CD8-positive, alpha-beta memory T cell (primary cell): ENCODE measurements around the gene CKB. TPM values are rescaled to one million over a fixed set of nuclear protein-coding genes. Genes with fewer than 3 reads are reported as not detected.
"Not testable (repeated sequence)": the region's sequence is repeated elsewhere in the genome, so short reads cannot be mapped to it uniquely, and the experiment has no call there.

Experiments used
- CTCF ChIA-PET: fragments of 350-600 bp; sonication (Branson Sonifier 250); formaldehyde crosslinking; loops from one replicate; lab custom pipeline; 2021; ENCODE audit warnings: antibody characterized with exemption; lab: Charles Lee
- POLR2A ChIA-PET: fragments of 350-600 bp; sonication (Branson Sonifier 250); formaldehyde crosslinking; loops from one replicate; lab custom pipeline; 2021; ENCODE audit warnings: antibody characterized with exemption; lab: Charles Lee
- DNase-seq, 5 donors: peaks; one replicate each; pipeline versions ENCODE4 v3.0.0 to v3.0.0-alpha.2; 2020 to 2022; ENCODE audit warnings: mixed read lengths in 1 of 5
- H3K27ac ChIP-seq: one replicate; pipeline ENCODE4 v1.7.0; 2013; ENCODE audit warnings: low read depth, mild to moderate bottlenecking, low read length, moderate library complexity
- H3K27me3 ChIP-seq: 2 replicates; pipeline ENCODE4 v1.7.0; 2013; ENCODE audit warnings: low read length, mild to moderate bottlenecking; ENCODE audit not compliant: insufficient read depth, poor library complexity, severe bottlenecking
- H3K36me3 ChIP-seq: 2 replicates; pipeline ENCODE4 v1.7.0; 2013; ENCODE audit warnings: mild to moderate bottlenecking, low read length, moderate library complexity; ENCODE audit not compliant: insufficient read depth
- H3K4me1 ChIP-seq: 2 replicates; pipeline ENCODE4 v1.7.0; 2013; ENCODE audit warnings: mild to moderate bottlenecking, low read length, moderate library complexity; ENCODE audit not compliant: insufficient read depth
- H3K4me3 ChIP-seq: 2 replicates; pipeline ENCODE4 v1.7.0; 2013; ENCODE audit warnings: mild to moderate bottlenecking, low read length
- H3K9me3 ChIP-seq: 2 replicates; pipeline ENCODE4 v1.7.0; 2013; ENCODE audit warnings: mild to moderate bottlenecking, low read length
- H3K27ac Mint-ChIP-seq, 8 donors: one replicate each; pipeline ENCODE4 v1.8.0; 2020 to 2021; ENCODE audit warnings: mixed read lengths in 8 of 8, mild to moderate bottlenecking in 6 of 8, inconsistent platforms in 3 of 8, moderate library complexity in 3 of 8
- H3K27me3 Mint-ChIP-seq, 2 donors: one replicate each; pipeline ENCODE4 v1.8.0; 2020 to 2021; ENCODE audit warnings: mixed read lengths in 2 of 2, mild to moderate bottlenecking in 1 of 2, moderate library complexity in 1 of 2
- H3K36me3 Mint-ChIP-seq, 3 donors: one replicate each; pipeline ENCODE4 v1.8.0; 2020 to 2021; ENCODE audit warnings: mixed read lengths in 3 of 3, inconsistent platforms in 1 of 3, mild to moderate bottlenecking in 1 of 3
- H3K4me1 Mint-ChIP-seq, 3 donors: one replicate each; pipeline ENCODE4 v1.8.0; 2020 to 2021; ENCODE audit warnings: mixed read lengths in 3 of 3, inconsistent platforms in 1 of 3, mild to moderate bottlenecking in 1 of 3
- H3K4me3 Mint-ChIP-seq, 7 donors: one replicate each; pipeline ENCODE4 v1.8.0; 2020 to 2021; ENCODE audit warnings: mixed read lengths in 7 of 7, mild to moderate bottlenecking in 6 of 7, moderate library complexity in 4 of 7, inconsistent platforms in 2 of 7
- H3K9me3 Mint-ChIP-seq, 5 donors: one replicate each; pipeline ENCODE4 v1.8.0; 2020 to 2022; ENCODE audit warnings: mixed read lengths in 5 of 5, mild to moderate bottlenecking in 3 of 5, moderate library complexity in 2 of 5, inconsistent platforms in 1 of 5
- polyA plus RNA-seq: library from polyadenylated mRNA; unstranded; fragments of 300-500 nt; fragmentation: Illumina TruSeq; gene quantifications from one replicate; pipeline ENCODE4 v1.2.3, GENCODE V29; 2021
- total RNA-seq, 2 experiments: library from RNA; stranded (reverse); gene quantifications; one replicate each; pipeline ENCODE4 v1.2.3, GENCODE V29; 2021

The CKB gene
- total and polyA plus RNA-seq, 3 experiments from 2014 or later = 1.1 to 2.7 (median 1.5) TPM

DNA sequence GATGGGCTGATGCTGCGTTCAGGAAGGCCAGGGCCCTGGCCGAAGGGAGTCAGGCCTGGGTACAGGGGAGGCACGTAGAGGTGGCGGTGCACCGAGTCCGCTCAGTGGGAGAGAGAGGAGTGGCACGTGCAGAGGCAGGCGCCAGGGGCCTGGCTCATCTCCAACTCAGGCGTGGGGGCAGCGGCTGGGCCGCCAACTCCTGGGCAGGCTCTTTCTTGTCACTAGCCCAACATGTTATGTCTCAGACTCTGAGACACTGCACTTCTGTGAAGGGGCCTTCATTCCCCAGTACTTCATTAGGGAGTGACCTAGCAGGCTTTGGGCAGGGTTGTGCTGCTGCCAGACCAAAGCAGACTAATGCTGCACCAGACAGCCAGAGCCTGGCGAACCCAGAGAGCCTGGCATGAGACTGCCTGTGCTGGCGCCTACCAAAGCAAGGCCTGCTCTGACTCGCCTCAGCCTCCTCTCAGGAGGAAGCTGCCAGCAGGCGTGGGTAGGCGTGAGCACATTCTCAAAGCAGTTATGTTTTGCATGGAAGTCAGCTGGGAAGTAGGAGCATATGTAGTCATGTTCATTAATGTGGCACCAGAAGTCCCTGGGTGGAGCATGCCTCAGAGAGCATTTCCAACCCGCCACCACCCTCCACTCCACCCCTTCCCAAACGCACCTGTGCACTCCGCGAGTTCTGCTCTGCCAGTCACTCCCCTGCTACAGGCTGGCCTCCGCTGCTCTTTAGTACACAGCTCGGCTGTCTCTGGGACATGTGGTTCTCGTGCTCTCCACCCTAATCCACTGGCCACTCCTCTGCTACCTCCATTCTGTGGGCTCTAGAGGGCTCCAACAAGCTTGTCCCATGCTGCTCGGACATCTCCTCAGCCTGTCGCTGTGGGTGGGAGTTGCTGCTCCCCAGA, 9.7 kb downstream of the CKB start:
- Mint-ChIP-seq H3K27me3 (no peaks in the 10 kb centered on the region), H3K36me3 (peaks cover 0 to 33% (median 0%) of the 10 kb centered on the region in 3 donors), H3K9me3 (no peaks in the 10 kb centered on the region), H3K27ac (peak overlapping the region in 2 of 8 donors; percentile 11 to 46), H3K4me3 (peak overlapping the region in 1 of 7 donors; percentile 63), H3K4me1 (peaks cover 0 to 4% (median 3%) of the 10 kb centered on the region in 3 donors)
- ChIA-PET CTCF (no interaction called here), POLR2A (no interaction called here)
- Histone ChIP-seq H3K4me3 (no peak overlapping the region), H3K27me3 (no peaks in the 10 kb centered on the region), H3K4me1 (no peaks in the 10 kb centered on the region), H3K9me3 (no peaks in the 10 kb centered on the region), H3K36me3 (no peaks in the 10 kb centered on the region), H3K27ac (no peak overlapping the region)
- DNase-seq = peak in 1 of 5 donors; percentile 14

- DNase-seq, H3K4me1 ChIP-seq, H3K36me3 ChIP-seq, H3K9me3 ChIP-seq, H3K9me3 Mint-ChIP-seq, CTCF ChIA-PET, H3K27me3 ChIP-seq, H3K4me1 Mint-ChIP-seq, POLR2A ChIA-PET, H3K27ac ChIP-seq, H3K4me3 ChIP-seq, H3K4me3 Mint-ChIP-seq, H3K27me3 Mint-ChIP-seq: not testable (repeated sequence)
- peak overlapping the region in 1 of 8 donors; percentile 79 for H3K27ac Mint-ChIP-seq
- peaks cover 0 to 39% (median 0%) of the 10 kb centered on the region in 3 donors for H3K36me3 Mint-ChIP-seq
Observed at GRCh38 chr14:103512180-103512579, 10.4 kb downstream of the CKB start.

GRCh38 chr14:103510724-103511693, 11.6 kb downstream of the CKB start:
- Histone ChIP-seq H3K36me3 (no peaks in the 10 kb centered on the region), H3K4me3 (no peak overlapping the region), H3K9me3 (no peaks in the 10 kb centered on the region), H3K27ac (no peak overlapping the region), H3K27me3 (no peaks in the 10 kb centered on the region), H3K4me1 (no peaks in the 10 kb centered on the region)
- H3K27ac Mint-ChIP-seq = peak overlapping the region in 1 of 8 donors; percentile 26
- H3K27me3 Mint-ChIP-seq = no peaks in the 10 kb centered on the region
- H3K36me3 Mint-ChIP-seq = peaks cover 0 to 45% (median 0%) of the 10 kb centered on the region in 3 donors
- peaks cover 0 to 4% (median 3%) of the 10 kb centered on the region in 3 donors for H3K4me1 Mint-ChIP-seq
- ChIA-PET CTCF (interaction anchor here (0.9 to 1.5 kb wide), 2 partner anchors 11 to 36 kb away, joined by 3 read pairs; no protein-coding TSS in a partner anchor), POLR2A (no interaction called here)
- peak overlapping the region in 1 of 7 donors; percentile 48 for H3K4me3 Mint-ChIP-seq
- DNase-seq = no peak
- H3K9me3 Mint-ChIP-seq = no peaks in the 10 kb centered on the region

- Histone ChIP-seq H3K9me3 (no peaks in the 10 kb centered on the region), H3K36me3 (peaks cover 1% of the 10 kb centered on the region), H3K4me1 (no peaks in the 10 kb centered on the region), H3K27ac (no peak overlapping the region), H3K27me3 (no peaks in the 10 kb centered on the region), H3K4me3 (no peak overlapping the region)
- Mint-ChIP-seq H3K4me3 (no peak overlapping the region), H3K27ac (peak overlapping the region in 4 of 8 donors; percentile 11 to 69 (median 22)), H3K4me1 (peaks cover 3 to 4% (median 3%) of the 10 kb centered on the region in 3 donors), H3K36me3 (peaks cover 0 to 51% (median 3%) of the 10 kb centered on the region in 3 donors), H3K27me3 (no peaks in the 10 kb centered on the region), H3K9me3 (no peaks in the 10 kb centered on the region)
- ChIA-PET POLR2A (no interaction called here), CTCF (interaction anchor here (0.9 to 1.5 kb wide), 2 partner anchors 10 to 37 kb away, joined by 3 read pairs; no protein-coding TSS in a partner anchor)
- DNase-seq = no peak
Observed at GRCh38 chr14:103509864-103510723, 12.5 kb downstream of the CKB start.

GRCh38 chr14:103508521-103509329, 13.9 kb downstream of the CKB start:
- H3K4me1 ChIP-seq = no peaks in the 10 kb centered on the region
- ChIA-PET CTCF (interaction anchor here (2.0 kb wide), 1 partner anchor 10 kb away, joined by 10 read pairs; no protein-coding TSS in a partner anchor), POLR2A (no interaction called here)
- H3K4me3 Mint-ChIP-seq = no peak overlapping the region
- H3K27ac ChIP-seq = no peak overlapping the region
- H3K27me3 ChIP-seq = no peaks in the 10 kb centered on the region
- H3K9me3 Mint-ChIP-seq = no peaks in the 10 kb centered on the region
- no peaks in the 10 kb centered on the region for H3K27me3 Mint-ChIP-seq
- peaks cover 9% of the 10 kb centered on the region for H3K36me3 ChIP-seq
- peaks cover 0 to 64% (median 7%) of the 10 kb centered on the region in 3 donors for H3K36me3 Mint-ChIP-seq
- DNase-seq = no peak
- peak overlapping the region in 2 of 8 donors; percentile 31 to 41 for H3K27ac Mint-ChIP-seq
- H3K9me3 ChIP-seq = no peaks in the 10 kb centered on the region
- no peak overlapping the region for H3K4me3 ChIP-seq
- H3K4me1 Mint-ChIP-seq = peaks cover 0 to 3% (median 0%) of the 10 kb centered on the region in 3 donors

GRCh38 chr14:103507751-103508150, 14.9 kb downstream of the CKB start:
- H3K36me3 Mint-ChIP-seq = peaks cover 0 to 71% (median 9%) of the 10 kb centered on the region in 3 donors
- H3K9me3 ChIP-seq = no peaks in the 10 kb centered on the region
- no peaks in the 10 kb centered on the region for H3K4me1 ChIP-seq
- H3K27me3 ChIP-seq = no peaks in the 10 kb centered on the region
- DNase-seq = no peak
- no peaks in the 10 kb centered on the region for H3K9me3 Mint-ChIP-seq
- ChIA-PET CTCF (interaction anchor here (2.0 kb wide), 1 partner anchor 11 kb away, joined by 10 read pairs; no protein-coding TSS in a partner anchor), POLR2A (no interaction called here)
- H3K27ac ChIP-seq = no peak overlapping the region
- H3K4me3 Mint-ChIP-seq = no peak overlapping the region
- peaks cover 0 to 3% (median 0%) of the 10 kb centered on the region in 3 donors for H3K4me1 Mint-ChIP-seq
- peaks cover 18% of the 10 kb centered on the region for H3K36me3 ChIP-seq
- H3K27ac Mint-ChIP-seq = no peak overlapping the region
- H3K27me3 Mint-ChIP-seq = no peaks in the 10 kb centered on the region
- no peak overlapping the region for H3K4me3 ChIP-seq
